Cardiac muscle cell (in vitro differentiated cells and primary cell): Measurements from ENCODE around the gene ENDOV. TPM values are rescaled to one million over a fixed set of nuclear protein-coding genes. Genes with fewer than 3 reads are reported as not detected.

Experiments used
- DNase-seq, 2 donors: peaks; one replicate each; pipeline versions ENCODE4 v3.0.0 to v3.0.0-alpha.2; 2010 to 2017; ENCODE audit warnings: low read depth in 1 of 2, low spot score in 1 of 2
- H3K27ac ChIP-seq: fragments of 200-600 bp; sonication (generic); 2 replicates; pipeline ENCODE4 v1.5.1; 2016
- H3K27me3 ChIP-seq: fragments of 200-600 bp; sonication (generic); 2 replicates; pipeline ENCODE4 v1.6.0; 2016; ENCODE audit warnings: control low read depth
- H3K36me3 ChIP-seq: fragments of 200-600 bp; sonication (generic); 2 replicates; pipeline ENCODE4 v1.5.1; 2016; ENCODE audit warnings: control low read depth
- H3K4me1 ChIP-seq: fragments of 200-600 bp; sonication (generic); 2 replicates; pipeline ENCODE4 v1.8.1; 2017; ENCODE audit warnings: low read depth, mild to moderate bottlenecking, mixed run types
- H3K4me3 ChIP-seq: fragments of 200-600 bp; sonication (generic); 2 replicates; pipeline ENCODE4 v1.5.1; 2016; ENCODE audit warnings: mild to moderate bottlenecking
- H3K9me3 ChIP-seq: fragments of 200-600 bp; sonication (generic); 2 replicates; pipeline ENCODE4 v1.5.1; 2017; ENCODE audit warnings: low read depth, mild to moderate bottlenecking, control low read depth
- polyA plus RNA-seq: library from polyadenylated mRNA; unstranded; fragments of >200 nt; fragmentation: Nextera tagmentation; extraction: Ambion mirVana; gene quantifications from 2 replicates; pipeline ENCODE4 v1.2.1, GENCODE V29; 2016
- total RNA-seq: library from RNA; depleted of rRNA; stranded (reverse); fragments of >200 nt; gene quantifications from 2 replicates; pipeline ENCODE4 v1.2.3, GENCODE V29; 2016
- TF ChIP-seq, protein P1 (sequence below): IDR thresholded peaks from 2 replicates; pipeline ENCODE4 v1.5.1; 2012; ENCODE audit warnings: low read depth, mild to moderate bottlenecking, low read length

Gene ENDOV
- total and polyA plus RNA-seq, 2 experiments from 2014 or later: 35.4 to 38.0 TPM

DNA sequence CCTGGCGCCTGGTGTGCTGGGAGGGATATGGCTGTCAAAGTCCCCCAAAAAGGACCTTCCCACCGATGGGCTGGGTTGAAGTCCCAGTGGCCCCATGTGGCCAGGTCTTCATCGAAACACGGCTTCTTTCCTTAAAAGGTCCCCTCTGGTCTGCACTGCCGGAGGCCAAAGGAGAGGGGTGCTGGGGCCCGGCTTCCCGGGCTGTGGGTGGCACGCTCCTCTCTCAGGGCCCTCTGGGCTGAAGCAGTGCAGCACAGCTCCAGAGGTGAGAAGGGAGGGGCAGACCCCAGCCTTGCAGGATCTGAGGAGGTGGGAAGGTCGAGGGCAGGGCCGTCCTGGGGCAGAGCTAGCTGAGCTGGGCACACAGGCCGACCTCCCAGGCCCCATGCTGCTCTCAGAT is 54.7 kb downstream of the ENDOV start:
- no peak overlapping the region for H3K4me3 ChIP-seq
- TF ChIP-seq, protein P1, sequence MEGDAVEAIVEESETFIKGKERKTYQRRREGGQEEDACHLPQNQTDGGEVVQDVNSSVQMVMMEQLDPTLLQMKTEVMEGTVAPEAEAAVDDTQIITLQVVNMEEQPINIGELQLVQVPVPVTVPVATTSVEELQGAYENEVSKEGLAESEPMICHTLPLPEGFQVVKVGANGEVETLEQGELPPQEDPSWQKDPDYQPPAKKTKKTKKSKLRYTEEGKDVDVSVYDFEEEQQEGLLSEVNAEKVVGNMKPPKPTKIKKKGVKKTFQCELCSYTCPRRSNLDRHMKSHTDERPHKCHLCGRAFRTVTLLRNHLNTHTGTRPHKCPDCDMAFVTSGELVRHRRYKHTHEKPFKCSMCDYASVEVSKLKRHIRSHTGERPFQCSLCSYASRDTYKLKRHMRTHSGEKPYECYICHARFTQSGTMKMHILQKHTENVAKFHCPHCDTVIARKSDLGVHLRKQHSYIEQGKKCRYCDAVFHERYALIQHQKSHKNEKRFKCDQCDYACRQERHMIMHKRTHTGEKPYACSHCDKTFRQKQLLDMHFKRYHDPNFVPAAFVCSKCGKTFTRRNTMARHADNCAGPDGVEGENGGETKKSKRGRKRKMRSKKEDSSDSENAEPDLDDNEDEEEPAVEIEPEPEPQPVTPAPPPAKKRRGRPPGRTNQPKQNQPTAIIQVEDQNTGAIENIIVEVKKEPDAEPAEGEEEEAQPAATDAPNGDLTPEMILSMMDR: no peak
- no peaks in the 10 kb centered on the region for H3K4me1 ChIP-seq
- H3K27me3 ChIP-seq: peaks cover 99% of the 10 kb centered on the region
- H3K9me3 ChIP-seq: no peaks in the 10 kb centered on the region
- H3K36me3 ChIP-seq: no peaks in the 10 kb centered on the region
- no peak for DNase-seq
- H3K27ac ChIP-seq: no peak overlapping the region

DNA sequence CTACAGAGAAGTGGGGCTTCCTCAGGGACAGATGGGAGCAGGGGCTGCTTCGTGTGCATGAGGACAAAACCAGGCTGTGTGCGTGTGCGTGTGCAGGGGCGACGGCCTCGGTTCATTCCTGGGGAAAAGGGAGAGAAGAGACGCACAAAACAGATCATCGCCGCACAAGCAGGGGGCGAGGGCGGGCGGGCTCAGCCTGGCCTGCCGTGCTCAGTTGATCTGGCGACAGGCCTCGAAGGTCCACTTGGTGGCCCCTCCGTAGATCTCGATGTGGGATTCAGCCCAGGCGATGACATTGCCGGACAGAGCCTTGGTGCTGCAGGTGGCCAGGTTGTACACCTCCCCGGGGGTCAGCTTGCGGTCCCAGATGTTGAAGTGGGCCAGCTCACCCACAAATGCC is 55.6 kb downstream of the ENDOV start:
- H3K27me3 ChIP-seq: peaks cover 99% of the 10 kb centered on the region
- TF ChIP-seq, protein P1: no peak
- H3K36me3 ChIP-seq: no peaks in the 10 kb centered on the region
- H3K9me3 ChIP-seq: no peaks in the 10 kb centered on the region
- H3K27ac ChIP-seq: no peak overlapping the region
- no peak for DNase-seq
- no peaks in the 10 kb centered on the region for H3K4me1 ChIP-seq
- no peak overlapping the region for H3K4me3 ChIP-seq

DNA sequence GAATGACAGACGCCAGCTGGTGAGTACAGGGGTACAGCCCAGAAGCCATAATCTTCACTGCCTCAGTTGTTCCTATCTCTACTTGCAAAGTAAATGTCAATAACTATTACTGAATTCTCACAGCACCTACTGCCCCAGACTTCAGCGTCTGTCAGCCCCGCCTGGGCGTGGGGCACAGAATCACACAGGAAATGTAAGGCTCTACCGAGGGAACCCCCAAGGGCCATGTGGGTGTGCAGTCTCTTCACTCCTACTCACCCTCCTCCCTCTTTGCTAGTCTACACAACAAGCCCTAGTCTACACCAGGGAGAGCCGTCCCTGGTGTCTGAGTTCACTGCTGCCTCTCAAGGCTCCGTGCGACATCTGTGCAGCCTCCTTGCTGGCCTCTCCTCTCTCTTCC is 57.0 kb downstream of the ENDOV start:
- DNase-seq: no peak
- Histone ChIP-seq H3K9me3 (no peaks in the 10 kb centered on the region), H3K36me3 (no peaks in the 10 kb centered on the region), H3K4me3 (no peak overlapping the region), H3K27me3 (peaks cover 99% of the 10 kb centered on the region), H3K27ac (no peak overlapping the region), H3K4me1 (peaks cover 3% of the 10 kb centered on the region)
- TF ChIP-seq, protein P1: no peak

DNA sequence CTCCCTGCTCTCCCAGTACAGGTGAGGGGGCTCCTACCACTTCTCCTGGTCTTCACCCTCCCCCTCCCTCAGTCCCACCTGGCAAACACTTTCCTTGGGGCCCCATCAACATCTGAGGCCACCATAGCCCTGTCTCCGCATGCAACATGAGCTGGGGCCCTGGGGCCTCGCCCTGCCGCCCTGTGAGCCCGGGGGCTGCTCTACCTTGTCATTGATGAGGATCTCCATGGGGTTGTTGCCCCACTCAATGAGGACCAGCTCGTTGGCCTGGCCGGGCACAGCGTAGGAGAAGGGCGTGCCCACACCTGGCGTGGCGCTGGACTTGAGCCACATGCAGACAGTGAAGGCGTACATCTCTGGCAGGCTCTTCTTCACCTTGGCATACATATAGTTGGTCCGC is 58.0 kb downstream of the ENDOV start:
- TF ChIP-seq, protein P1: no peak
- no peak overlapping the region for H3K27ac ChIP-seq
- peaks cover 100% of the 10 kb centered on the region for H3K27me3 ChIP-seq
- no peak overlapping the region for H3K4me3 ChIP-seq
- H3K9me3 ChIP-seq: no peaks in the 10 kb centered on the region
- H3K36me3 ChIP-seq: no peaks in the 10 kb centered on the region
- H3K4me1 ChIP-seq: peaks cover 3% of the 10 kb centered on the region
- DNase-seq: no peak

DNA sequence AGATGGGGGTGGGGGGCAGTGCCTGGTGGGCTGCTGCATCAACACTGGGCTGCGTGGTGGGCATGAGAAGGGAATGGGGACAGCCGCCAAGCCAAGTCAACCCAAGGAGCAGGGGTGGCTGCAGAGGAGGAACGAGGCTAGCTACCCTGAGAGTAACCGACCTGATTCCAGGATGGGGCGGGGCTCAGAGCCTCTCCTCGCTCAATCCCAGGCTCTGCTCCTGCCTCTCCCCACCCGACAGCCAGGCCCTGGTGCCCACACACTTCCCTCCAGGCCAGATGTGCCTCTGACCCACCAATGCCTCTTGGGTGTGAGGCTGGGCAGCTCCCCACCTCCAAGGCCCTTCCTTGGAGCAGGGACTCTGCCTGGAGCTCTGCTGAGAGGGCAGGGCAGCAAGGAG is 58.7 kb downstream of the ENDOV start:
- H3K27ac ChIP-seq: no peak overlapping the region
- peaks cover 100% of the 10 kb centered on the region for H3K27me3 ChIP-seq
- H3K4me1 ChIP-seq: peaks cover 3% of the 10 kb centered on the region
- no peak for DNase-seq
- no peaks in the 10 kb centered on the region for H3K9me3 ChIP-seq
- no peak overlapping the region for H3K4me3 ChIP-seq
- TF ChIP-seq, protein P1: no peak
- no peaks in the 10 kb centered on the region for H3K36me3 ChIP-seq
